Thoracic aorta (tissue), 2 donors: ENCODE results near the gene TSPAN19. TPM values are rescaled to one million over a fixed set of nuclear protein-coding genes. Genes with fewer than 3 reads are reported as not detected.

Source experiments
- ATAC-seq: fragments of 150-250 bp; one replicate; pipeline ENCODE4 v1.8.0; 2017; ENCODE audit warnings: low read depth; ENCODE audit not compliant: insufficient number of reproducible peaks, low FRiP score
- DNase-seq: peaks from one replicate; pipeline ENCODE4 v3.0.0-alpha.2; 2020; ENCODE audit warnings: low spot score
- H3K27ac ChIP-seq, 2 donors: fragments of 200-600 bp; sonication (generic); 1 replicate in 1 of 2; 2 replicates in 1 of 2; pipeline ENCODE4 v1.5.1; 2016; ENCODE audit warnings: mild to moderate bottlenecking in 2 of 2, moderate library complexity in 2 of 2
- H3K27me3 ChIP-seq: fragments of 200-600 bp; sonication (generic); replicated peaks from 2 replicates; pipeline ENCODE4 v1.6.0; 2016; ENCODE audit warnings: mild to moderate bottlenecking; ENCODE audit not compliant: insufficient read depth
- H3K36me3 ChIP-seq: fragments of 200-600 bp; sonication (generic); one replicate; pipeline ENCODE4 v1.5.1; 2016
- H3K4me1 ChIP-seq, 2 donors: fragments of 200-600 bp; sonication (generic); 1 replicate in 1 of 2; 2 replicates in 1 of 2; pipeline versions ENCODE4 v1.5.1 to v1.6.0; 2016; ENCODE audit warnings: low read depth in 2 of 2, mild to moderate bottlenecking in 1 of 2; ENCODE audit not compliant: control insufficient read depth in 1 of 2
- H3K4me3 ChIP-seq: fragments of 200-600 bp; sonication (generic); 2 replicates; pipeline ENCODE4 v1.5.1; 2016; ENCODE audit warnings: mild to moderate bottlenecking
- H3K9me3 ChIP-seq: fragments of 200-600 bp; sonication (generic); 2 replicates; pipeline ENCODE4 v1.5.1; 2016
- total RNA-seq, 2 donors: library from RNA; depleted of rRNA; stranded (reverse); fragments of >200 nt; gene quantifications; one replicate each; pipeline versions ENCODE4 v1.1.0 to v1.2.3, GENCODE V29; 2016
- TF ChIP-seq, protein P1 (sequence below): fragments of 200-600 bp; sonication (generic); IDR thresholded peaks from one replicate; pipeline ENCODE4 v1.5.1; 2019; ENCODE audit warnings: antibody characterized with exemption

The TSPAN19 gene
- total RNA-seq, 2 donors from 2014 or later = not detected

DNA sequence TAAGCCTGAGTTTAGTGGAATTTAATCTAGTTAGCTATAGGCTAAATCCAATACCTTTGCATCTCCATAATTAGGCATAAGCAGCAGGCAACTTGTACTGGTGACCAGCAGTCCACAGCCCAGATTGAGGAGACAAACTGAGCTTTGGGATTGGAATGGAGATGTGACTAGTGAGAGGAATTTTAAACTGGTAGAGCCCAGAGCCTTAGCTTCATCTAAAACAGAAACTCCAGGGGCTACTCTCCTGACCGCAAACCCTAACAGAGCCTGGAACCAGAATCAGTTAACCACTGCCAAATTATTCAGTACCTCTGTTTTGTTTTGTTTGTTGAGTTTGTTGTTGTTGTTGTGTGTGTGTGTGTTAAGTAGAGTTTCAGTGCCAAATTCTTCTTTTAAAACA lies 53.2 kb downstream of the TSPAN19 start:
- Histone ChIP-seq H3K27me3 (no peaks in the 10 kb centered on the region), H3K4me3 (no peak overlapping the region), H3K9me3 (no peaks in the 10 kb centered on the region), H3K27ac (no peak overlapping the region), H3K36me3 (no peaks in the 10 kb centered on the region), H3K4me1 (no peaks in the 10 kb centered on the region)
- DNase-seq (no peak), ATAC-seq (no peak)
- TF ChIP-seq, protein P1, sequence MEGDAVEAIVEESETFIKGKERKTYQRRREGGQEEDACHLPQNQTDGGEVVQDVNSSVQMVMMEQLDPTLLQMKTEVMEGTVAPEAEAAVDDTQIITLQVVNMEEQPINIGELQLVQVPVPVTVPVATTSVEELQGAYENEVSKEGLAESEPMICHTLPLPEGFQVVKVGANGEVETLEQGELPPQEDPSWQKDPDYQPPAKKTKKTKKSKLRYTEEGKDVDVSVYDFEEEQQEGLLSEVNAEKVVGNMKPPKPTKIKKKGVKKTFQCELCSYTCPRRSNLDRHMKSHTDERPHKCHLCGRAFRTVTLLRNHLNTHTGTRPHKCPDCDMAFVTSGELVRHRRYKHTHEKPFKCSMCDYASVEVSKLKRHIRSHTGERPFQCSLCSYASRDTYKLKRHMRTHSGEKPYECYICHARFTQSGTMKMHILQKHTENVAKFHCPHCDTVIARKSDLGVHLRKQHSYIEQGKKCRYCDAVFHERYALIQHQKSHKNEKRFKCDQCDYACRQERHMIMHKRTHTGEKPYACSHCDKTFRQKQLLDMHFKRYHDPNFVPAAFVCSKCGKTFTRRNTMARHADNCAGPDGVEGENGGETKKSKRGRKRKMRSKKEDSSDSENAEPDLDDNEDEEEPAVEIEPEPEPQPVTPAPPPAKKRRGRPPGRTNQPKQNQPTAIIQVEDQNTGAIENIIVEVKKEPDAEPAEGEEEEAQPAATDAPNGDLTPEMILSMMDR = no peak

DNA sequence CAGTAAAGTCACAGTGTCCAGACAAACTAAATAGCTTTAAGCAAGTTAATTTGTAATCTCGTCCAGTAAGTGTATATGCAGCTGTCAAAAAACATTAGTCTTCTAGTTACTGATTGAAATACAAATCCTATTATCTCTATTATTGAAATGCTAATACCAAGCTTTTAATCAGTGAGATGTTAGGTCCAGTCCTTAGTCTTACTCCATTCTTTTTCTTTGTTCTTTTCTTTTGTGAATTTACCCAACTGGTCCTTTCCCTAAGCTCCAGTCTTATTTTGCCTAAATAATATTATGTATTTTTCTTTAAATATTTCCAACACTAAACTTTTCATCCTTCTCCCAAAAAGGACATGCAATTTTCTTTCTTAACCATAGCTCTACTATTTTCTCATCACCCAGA lies 57.2 kb downstream of the TSPAN19 start:
- Histone ChIP-seq H3K4me3 (no peak overlapping the region), H3K27me3 (no peaks in the 10 kb centered on the region), H3K9me3 (no peaks in the 10 kb centered on the region), H3K27ac (no peak overlapping the region), H3K4me1 (no peaks in the 10 kb centered on the region), H3K36me3 (no peaks in the 10 kb centered on the region)
- ATAC-seq = no peak
- DNase-seq = no peak
- TF ChIP-seq, protein P1 = no peak

DNA sequence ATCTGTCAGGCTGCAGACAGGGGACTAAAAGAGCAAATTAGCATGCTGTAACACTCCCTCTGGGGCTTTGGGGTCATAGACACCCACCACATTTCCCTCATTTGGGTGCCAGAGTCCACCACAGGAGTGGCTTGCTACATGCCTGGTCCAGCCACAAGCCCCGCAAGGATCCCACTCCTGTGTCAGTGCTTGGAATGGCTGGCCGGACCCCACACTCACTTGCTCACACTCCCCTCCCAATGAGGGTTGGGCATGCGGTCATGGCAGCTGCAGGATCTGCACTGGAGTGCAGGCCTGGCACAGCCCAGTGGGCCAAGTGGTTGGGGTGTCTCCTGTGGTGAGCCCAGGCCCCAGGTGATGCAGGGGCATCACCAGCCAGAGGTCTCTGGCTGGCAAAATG lies 59.9 kb downstream of the TSPAN19 start:
- Histone ChIP-seq H3K36me3 (no peaks in the 10 kb centered on the region), H3K27me3 (no peaks in the 10 kb centered on the region), H3K4me1 (no peaks in the 10 kb centered on the region), H3K9me3 (no peaks in the 10 kb centered on the region), H3K27ac (no peak overlapping the region), H3K4me3 (no peak overlapping the region)
- no peak for ATAC-seq
- TF ChIP-seq, protein P1 = no peak
- no peak for DNase-seq

DNA sequence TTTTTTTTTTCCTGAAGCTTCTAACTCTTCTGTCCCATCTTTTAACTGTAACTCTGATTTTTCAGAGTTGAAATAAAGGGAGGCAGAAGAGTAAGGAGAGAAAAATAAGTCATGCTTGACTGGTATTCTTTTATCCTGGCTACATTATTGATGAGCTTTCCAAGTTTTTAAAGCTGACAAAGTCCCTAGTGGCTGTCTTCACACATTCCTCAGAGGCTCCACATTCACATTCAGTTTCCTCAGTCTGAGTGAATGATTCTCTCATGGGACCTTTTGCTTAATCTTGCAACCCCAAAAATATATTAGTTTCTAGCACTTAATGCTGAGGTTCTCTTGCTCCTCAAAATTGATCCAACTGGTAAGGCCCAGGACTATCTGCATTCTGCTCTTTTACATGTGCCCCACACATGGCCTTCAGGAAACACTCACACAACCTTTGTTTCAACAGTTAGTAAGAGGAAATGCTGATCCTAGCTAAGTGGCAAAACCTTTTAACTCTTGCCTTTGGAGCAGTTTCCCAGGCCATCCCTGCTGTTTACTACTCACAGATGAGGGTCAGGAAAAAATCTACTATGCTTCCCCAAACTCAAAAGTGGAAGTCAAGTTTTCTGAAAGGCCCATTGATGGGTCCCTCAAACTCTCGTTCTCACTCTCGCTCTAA lies 61.8 kb downstream of the TSPAN19 start:
- H3K36me3 ChIP-seq = no peaks in the 10 kb centered on the region
- DNase-seq = no peak
- H3K4me3 ChIP-seq = no peak overlapping the region
- H3K27me3 ChIP-seq = no peaks in the 10 kb centered on the region
- no peaks in the 10 kb centered on the region for H3K4me1 ChIP-seq
- H3K9me3 ChIP-seq = no peaks in the 10 kb centered on the region
- TF ChIP-seq, protein P1 = no peak
- no peak overlapping the region for H3K27ac ChIP-seq
- ATAC-seq = no peak

DNA sequence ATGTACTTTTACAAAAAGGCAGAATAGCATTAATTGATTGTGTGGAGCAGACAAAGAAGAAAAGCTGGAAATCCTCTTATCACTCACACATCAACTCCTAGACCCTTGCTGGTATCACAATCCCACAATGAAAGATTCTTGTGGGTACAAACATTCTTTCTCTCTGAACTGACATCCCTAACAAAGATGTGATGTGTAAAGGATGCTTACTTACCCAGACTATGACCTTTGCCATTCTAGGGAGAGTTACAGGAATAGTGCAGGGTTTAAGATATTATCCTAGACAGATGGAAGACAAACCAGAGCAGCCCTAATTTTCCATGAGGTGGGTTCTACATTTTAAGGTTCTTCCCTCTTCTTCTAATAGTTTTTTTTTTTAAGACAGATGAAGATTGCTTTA lies 63.1 kb downstream of the TSPAN19 start:
- no peak overlapping the region for H3K27ac ChIP-seq
- DNase-seq = no peak
- TF ChIP-seq, protein P1 = no peak
- H3K4me3 ChIP-seq = no peak overlapping the region
- ATAC-seq = no peak
- no peaks in the 10 kb centered on the region for H3K36me3 ChIP-seq
- no peaks in the 10 kb centered on the region for H3K9me3 ChIP-seq
- H3K4me1 ChIP-seq = no peaks in the 10 kb centered on the region
- H3K27me3 ChIP-seq = no peaks in the 10 kb centered on the region
